Activated CD4-positive, CD25-positive, alpha-beta regulatory T cell treated with anti-CD3 and anti-CD28 coated beads, Interleukin-2, amount 50 U/mL, for 72 hours (primary cell): ENCODE results near the gene PGC.
"Not testable (repeated sequence)": the region's sequence is repeated elsewhere in the genome, so short reads cannot be mapped to it uniquely, and the experiment has no call there.

ENCODE experiments used
- DNase-seq: peaks from one replicate; pipeline ENCODE4 v3.0.0; 2021

Gene PGC

GRCh38 chr6:41774841-41775240, 27.6 kb upstream of the PGC start:
- no peak for DNase-seq

- no peak for DNase-seq
These were observed 24.1 kb upstream of the PGC start for GRCh38 chr6:41771058-41771983.

- no peak for DNase-seq
These were observed 23.3 kb upstream of the PGC start for GRCh38 chr6:41770381-41771057.

- DNase-seq, result no peak
These were observed 22.2 kb upstream of the PGC start for GRCh38 chr6:41769376-41769775.

- DNase-seq, result no peak
These were observed 21.5 kb upstream of the PGC start for GRCh38 chr6:41768545-41769308.

- no peak for DNase-seq
These were observed 20.1 kb upstream of the PGC start for GRCh38 chr6:41767112-41767833.

GRCh38 chr6:41766043-41766664, 19.0 kb upstream of the PGC start:
- DNase-seq, result not testable (repeated sequence)

- DNase-seq, result no peak
These were observed 16.3 kb upstream of the PGC start for GRCh38 chr6:41763470-41763869.

- DNase-seq, result no peak
These were observed 12.8 kb upstream of the PGC start for GRCh38 chr6:41759905-41760579.

GRCh38 chr6:41759106-41759904, 12.1 kb upstream of the PGC start:
- DNase-seq, result no peak

GRCh38 chr6:41758641-41759035, 11.4 kb upstream of the PGC start:
- no peak for DNase-seq

- no peak for DNase-seq
These were observed 10.9 kb upstream of the PGC start for GRCh38 chr6:41757931-41758640.

- DNase-seq, result no peak
These were observed 10.1 kb upstream of the PGC start for GRCh38 chr6:41757271-41757670.

GRCh38 chr6:41756354-41756753, 9.2 kb upstream of the PGC start:
- no peak for DNase-seq

- DNase-seq, result no peak
These were observed 8.7 kb upstream of the PGC start for GRCh38 chr6:41755895-41756294.

GRCh38 chr6:41750374-41750773, 3.2 kb upstream of the PGC start:
- DNase-seq, result no peak

GRCh38 chr6:41748542-41748941, 1.3 kb upstream of the PGC start:
- DNase-seq, result no peak

- no peak for DNase-seq
These were observed 893 bp upstream of the PGC start for GRCh38 chr6:41748102-41748477.

GRCh38 chr6:41746107-41746506, 1.1 kb downstream of the PGC start:
- no peak for DNase-seq

GRCh38 chr6:41744236-41744787, 2.9 kb downstream of the PGC start:
- no peak for DNase-seq
